CD4-positive, alpha-beta T cell (primary cell): ENCODE measurements around the gene TMEM74B. TPM values are rescaled to one million over a fixed set of nuclear protein-coding genes. Genes with fewer than 3 reads are reported as not detected.

Experiments
- ATAC-seq: fragments of 200-7000 bp; cut with Tn5 transposase; one replicate; pipeline ENCODE4 v1.10.0; 2022; ENCODE audit warnings: mild to moderate bottlenecking; ENCODE audit not compliant: poor library complexity
- CTCF ChIA-PET: fragments of 350-600 bp; sonication (Branson Sonifier 250); formaldehyde crosslinking; loops from one replicate; lab custom pipeline; 2021; ENCODE audit warnings: antibody characterized with exemption, inconsistent platforms; lab: Charles Lee
- POLR2A ChIA-PET: fragments of 350-600 bp; sonication (Branson Sonifier 250); formaldehyde crosslinking; loops from one replicate; lab custom pipeline; 2021; ENCODE audit warnings: antibody characterized with exemption, inconsistent platforms; lab: Charles Lee
- DNase-seq, 14 experiments: peaks; one replicate each; pipeline ENCODE4 v3.0.0-alpha.2; 2013 to 2020; ENCODE audit warnings: mixed read lengths in 2 of 14
- H3K27ac ChIP-seq, 2 donors: one replicate each; pipeline versions ENCODE4 v1.5.1 to v1.7.0; 2013; ENCODE audit warnings: low read length in 2 of 2, low read depth in 1 of 2, mild to moderate bottlenecking in 1 of 2
- H3K27me3 ChIP-seq, 2 experiments: 1 replicate in 1 of 2; 2 replicates in 1 of 2; pipeline versions ENCODE4 v1.6.1 to v1.7.0; 2013; ENCODE audit warnings: low read length in 2 of 2, control low read depth in 1 of 2, mild to moderate bottlenecking in 1 of 2, moderate library complexity in 1 of 2; ENCODE audit not compliant: insufficient read depth in 2 of 2, control insufficient read depth in 1 of 2
- H3K36me3 ChIP-seq: one replicate; pipeline ENCODE4 v1.6.1; 2013; ENCODE audit warnings: low read length, control low read depth; ENCODE audit not compliant: insufficient read depth
- H3K4me1 ChIP-seq: one replicate; pipeline ENCODE4 v1.6.1; 2013; ENCODE audit warnings: low read length, control low read depth; ENCODE audit not compliant: insufficient read depth
- H3K4me3 ChIP-seq: one replicate; pipeline ENCODE4 v1.5.1; 2013; ENCODE audit warnings: mild to moderate bottlenecking, low read length, moderate library complexity
- H3K9me3 ChIP-seq, 2 experiments: 1 replicate in 1 of 2; 2 replicates in 1 of 2; pipeline versions ENCODE4 v1.6.1 to v1.7.0; 2013; ENCODE audit warnings: low read length in 2 of 2, mild to moderate bottlenecking in 2 of 2, control low read depth in 1 of 2, moderate library complexity in 1 of 2; ENCODE audit not compliant: control insufficient read depth in 1 of 2, insufficient read depth in 1 of 2
- H3K27ac Mint-ChIP-seq: one replicate; pipeline ENCODE4 v1.8.0; 2020; ENCODE audit warnings: mixed read lengths
- H3K27me3 Mint-ChIP-seq: one replicate; pipeline ENCODE4 v1.8.0; 2021; ENCODE audit warnings: mixed read lengths
- H3K36me3 Mint-ChIP-seq: one replicate; pipeline ENCODE4 v1.8.0; 2021; ENCODE audit warnings: low read depth, mixed read lengths
- H3K4me1 Mint-ChIP-seq: one replicate; pipeline ENCODE4 v1.8.0; 2021; ENCODE audit warnings: low read depth, mixed read lengths
- H3K4me3 Mint-ChIP-seq: one replicate; pipeline ENCODE4 v1.8.0; 2020; ENCODE audit warnings: mild to moderate bottlenecking, mixed read lengths
- H3K9me3 Mint-ChIP-seq: one replicate; pipeline ENCODE4 v1.8.0; 2020; ENCODE audit warnings: mixed read lengths
- CTCF ChIP-seq: fragments of 200-600 bp; IDR thresholded peaks from one replicate; pipeline ENCODE4 v1.8.0; 2022; ENCODE audit warnings: antibody characterized with exemption, mild to moderate bottlenecking
- intact Hi-C, 2 experiments: fragments of 100-400 bp; cut with DNase I in 1 of 2; cut with micrococcal nuclease in 1 of 2; formaldehyde crosslinking; loops; one replicate each; pipeline versions ENCODE4 v1.15.1 to v1.9.0; 2023 to 2025; cut with DNase I, micrococcal nuclease
- total RNA-seq, 174 experiments: library from RNA in 2 of 174; stranded (reverse) in 2 of 174; gene quantifications; one replicate each; pipeline ENCODE4 v1.2.3 and lab custom pipeline; 2021 to 2026

The TMEM74B gene
- total RNA-seq, 2 experiments from 2014 or later, result 0.17 TPM; not detected in 1

GRCh38 chr20:1207293-1207878 is 22.6 kb upstream of the TMEM74B start:
- Histone ChIP-seq H3K9me3 (no peaks in the 10 kb centered on the region), H3K27ac (no peak overlapping the region), H3K36me3 (no peaks in the 10 kb centered on the region), H3K4me3 (no peak overlapping the region), H3K4me1 (no peaks in the 10 kb centered on the region), H3K27me3 (no peaks in the 10 kb centered on the region)
- no peak overlapping the region for H3K4me3 Mint-ChIP-seq
- H3K4me1 Mint-ChIP-seq, result no peaks in the 10 kb centered on the region
- peaks cover 4% of the 10 kb centered on the region for H3K27me3 Mint-ChIP-seq
- no peak for TF ChIP-seq CTCF
- DNase-seq (no peak), ATAC-seq (no peak)
- intact Hi-C loops, result no loop called here
- H3K9me3 Mint-ChIP-seq, result no peaks in the 10 kb centered on the region
- ChIA-PET CTCF (interaction anchor here (0.7 kb wide), 1 partner anchor 48 kb away, joined by 3 read pairs; no protein-coding TSS in a partner anchor), POLR2A (interaction anchor here (0.6 kb wide), 1 partner anchor 973 kb away, joined by 3 read pairs; no protein-coding TSS in a partner anchor)
- H3K36me3 Mint-ChIP-seq, result no peaks in the 10 kb centered on the region
- no peak overlapping the region for H3K27ac Mint-ChIP-seq

GRCh38 chr20:1206366-1207148 is 21.8 kb upstream of the TMEM74B start:
- Mint-ChIP-seq H3K9me3 (no peaks in the 10 kb centered on the region), H3K36me3 (no peaks in the 10 kb centered on the region), H3K4me1 (no peaks in the 10 kb centered on the region), H3K4me3 (no peak overlapping the region), H3K27me3 (peaks cover 4% of the 10 kb centered on the region), H3K27ac (no peak overlapping the region)
- ATAC-seq, result no peak
- no peaks in the 10 kb centered on the region for H3K36me3 ChIP-seq
- no peak for DNase-seq
- no peak overlapping the region for H3K4me3 ChIP-seq
- no peaks in the 10 kb centered on the region for H3K27me3 ChIP-seq
- intact Hi-C loops, result no loop called here
- H3K9me3 ChIP-seq, result no peaks in the 10 kb centered on the region
- H3K27ac ChIP-seq, result no peak overlapping the region
- H3K4me1 ChIP-seq, result no peaks in the 10 kb centered on the region
- TF ChIP-seq CTCF, result no peak
- CTCF ChIA-PET, result interaction anchor here (0.7 kb wide), 1 partner anchor 49 kb away, joined by 3 read pairs; no protein-coding TSS in a partner anchor
- POLR2A ChIA-PET, result interaction anchor here (0.6 to 1.0 kb wide), 2 partner anchors 88 to 974 kb away, joined by 3 to 4 read pairs; no protein-coding TSS in a partner anchor

- Histone ChIP-seq H3K27me3 (no peaks in the 10 kb centered on the region), H3K4me1 (no peaks in the 10 kb centered on the region), H3K9me3 (no peaks in the 10 kb centered on the region), H3K36me3 (no peaks in the 10 kb centered on the region), H3K4me3 (no peak overlapping the region), H3K27ac (no peak overlapping the region)
- Mint-ChIP-seq H3K27ac (no peak overlapping the region), H3K4me3 (no peak overlapping the region), H3K27me3 (peaks cover 4% of the 10 kb centered on the region), H3K36me3 (no peaks in the 10 kb centered on the region), H3K9me3 (no peaks in the 10 kb centered on the region), H3K4me1 (no peaks in the 10 kb centered on the region)
- ATAC-seq, result no peak
- intact Hi-C loops, result no loop called here
- ChIA-PET POLR2A (interaction anchor here (1.0 kb wide), 1 partner anchor 87 kb away, joined by 4 read pairs; no protein-coding TSS in a partner anchor), CTCF (no interaction called here)
- TF ChIP-seq CTCF, result no peak
- no peak for DNase-seq
These were observed 21.0 kb upstream of the TMEM74B start for GRCh38 chr20:1205802-1206201.
